ENCODE results near the gene FBRSL1. TPM values are rescaled to one million over a fixed set of nuclear protein-coding genes. Genes with fewer than 3 reads are reported as not detected.

FBRSL1 gene
- polyA plus RNA-seq, 1 of the 3 experiments (the other 2 are of a cell fraction), result 5.5 TPM

DNA sequence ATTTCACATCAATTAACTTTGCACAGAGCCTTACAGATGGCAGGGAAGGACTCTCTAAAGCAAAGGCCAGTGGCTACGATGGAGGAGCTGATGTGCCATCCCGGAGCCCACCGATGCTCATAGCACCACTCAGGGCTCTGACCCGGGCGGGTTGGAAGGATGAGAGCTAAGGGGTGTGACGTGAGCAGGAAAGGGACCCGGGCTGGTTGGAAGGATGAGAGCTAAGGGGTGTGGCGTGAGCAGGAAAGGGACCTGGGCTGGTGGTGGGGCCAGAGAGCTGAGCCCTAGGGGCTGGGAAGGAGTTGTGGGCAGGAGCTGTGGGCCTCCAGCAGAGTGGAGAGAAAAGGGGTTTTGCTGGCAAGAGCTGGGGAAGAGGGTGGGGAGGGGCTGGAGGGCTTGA, 3.8 kb upstream of the FBRSL1 start:
- DNase-seq, result no peak
- 70% methylated on average over 8 of the region's 8 CpGs for WGBS (ENCODE audit: low lambda C conversion rate)
- H3K4me1 ChIP-seq (ENCODE audit: control insufficient read depth in 1 of 2, insufficient read depth in 2 of 2, low read depth in 1 of 2, low read length in 1 of 2), result peaks cover 0 to 8% of the 10 kb centered on the region in 2 experiments; a peak in 1 of 4 replicates

More for the DNA sequence above, 3.8 kb upstream of the FBRSL1 start:
- Histone ChIP-seq H3K79me2 (ENCODE audit: insufficient read depth) (peaks cover 5% of the 10 kb centered on the region), H3K27me3 (ENCODE audit: insufficient read depth) (no peaks in the 10 kb centered on the region; the same call in 1 of the 2 replicates), H3K36me3 (replicated peaks in 1 of 2; ENCODE audit: control insufficient read depth in 1 of 2, insufficient read depth in 2 of 2, low read length in 1 of 2) (no peaks in the 10 kb centered on the region), H3K9ac (no peak overlapping the region), H3K27ac (ENCODE audit: low read depth in 2 of 2, low read length in 1 of 2) (no peak overlapping the region), H2AFZ (ENCODE audit: low read depth) (no peak overlapping the region), H3K4me3 (ENCODE audit: low read depth in 2 of 2, low read length in 1 of 2) (no peak overlapping the region), H3F3A (replicated peaks; ENCODE audit: insufficient read depth) (no peaks in the 10 kb centered on the region), H3K9me2 (no peaks in the 10 kb centered on the region), H3K4me2 (no peak overlapping the region), H4K20me1 (ENCODE audit: insufficient read depth) (peaks cover 5% of the 10 kb centered on the region), H3K9me3 (no peaks in the 10 kb centered on the region)
- TF ChIP-seq, protein P1, sequence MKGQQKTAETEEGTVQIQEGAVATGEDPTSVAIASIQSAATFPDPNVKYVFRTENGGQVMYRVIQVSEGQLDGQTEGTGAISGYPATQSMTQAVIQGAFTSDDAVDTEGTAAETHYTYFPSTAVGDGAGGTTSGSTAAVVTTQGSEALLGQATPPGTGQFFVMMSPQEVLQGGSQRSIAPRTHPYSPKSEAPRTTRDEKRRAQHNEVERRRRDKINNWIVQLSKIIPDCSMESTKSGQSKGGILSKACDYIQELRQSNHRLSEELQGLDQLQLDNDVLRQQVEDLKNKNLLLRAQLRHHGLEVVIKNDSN (IDR thresholded peaks at IDR 0.05; ENCODE audit: borderline replicate concordance, low read depth), result no peak
- no peak for TF ChIP-seq TEAD4 (IDR thresholded peaks at IDR 0.05; ENCODE audit: borderline replicate concordance, insufficient read depth)
- TF ChIP-seq GATA2 (CRISPR knock-in tag; IDR thresholded peaks at IDR 0.05), result no peak
- no peak for TF ChIP-seq TCF12 (IDR thresholded peaks at IDR 0.05)
- no peak for TF ChIP-seq REST (IDR thresholded peaks at IDR 0.05; ENCODE audit: low read depth, low read length)
- no peak for TF ChIP-seq FOXM1 (IDR thresholded peaks at IDR 0.05; ENCODE audit: low read depth)
- no peak for TF ChIP-seq ELF1 (IDR thresholded peaks at IDR 0.05)
- TF ChIP-seq NFIC (IDR thresholded peaks at IDR 0.05; ENCODE audit: borderline replicate concordance), result no peak
- TF ChIP-seq, protein P2, sequence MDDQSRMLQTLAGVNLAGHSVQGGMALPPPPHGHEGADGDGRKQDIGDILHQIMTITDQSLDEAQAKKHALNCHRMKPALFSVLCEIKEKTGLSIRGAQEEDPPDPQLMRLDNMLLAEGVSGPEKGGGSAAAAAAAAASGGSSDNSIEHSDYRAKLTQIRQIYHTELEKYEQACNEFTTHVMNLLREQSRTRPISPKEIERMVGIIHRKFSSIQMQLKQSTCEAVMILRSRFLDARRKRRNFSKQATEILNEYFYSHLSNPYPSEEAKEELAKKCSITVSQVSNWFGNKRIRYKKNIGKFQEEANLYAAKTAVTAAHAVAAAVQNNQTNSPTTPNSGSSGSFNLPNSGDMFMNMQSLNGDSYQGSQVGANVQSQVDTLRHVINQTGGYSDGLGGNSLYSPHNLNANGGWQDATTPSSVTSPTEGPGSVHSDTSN (IDR thresholded peaks at IDR 0.05), result no peak
- no peak for TF ChIP-seq YY1 (IDR thresholded peaks at IDR 0.05; ENCODE audit: low read depth)
- ChIA-PET POLR2A (no interaction called here), CTCF (interaction anchor here (1.3 to 2.2 kb wide), 3 partner anchors 9 to 109 kb away, joined by 4 to 7 read pairs (median 6); no protein-coding TSS in a partner anchor)

Data from SK-N-SH (cell line).